ENCODE measurements around the gene MET. TPM values are rescaled to one million over a fixed set of nuclear protein-coding genes. Genes with fewer than 3 reads are reported as not detected.

Gene MET
- total RNA-seq, 1 experiment from 2014 or later = 200 TPM

DNA sequence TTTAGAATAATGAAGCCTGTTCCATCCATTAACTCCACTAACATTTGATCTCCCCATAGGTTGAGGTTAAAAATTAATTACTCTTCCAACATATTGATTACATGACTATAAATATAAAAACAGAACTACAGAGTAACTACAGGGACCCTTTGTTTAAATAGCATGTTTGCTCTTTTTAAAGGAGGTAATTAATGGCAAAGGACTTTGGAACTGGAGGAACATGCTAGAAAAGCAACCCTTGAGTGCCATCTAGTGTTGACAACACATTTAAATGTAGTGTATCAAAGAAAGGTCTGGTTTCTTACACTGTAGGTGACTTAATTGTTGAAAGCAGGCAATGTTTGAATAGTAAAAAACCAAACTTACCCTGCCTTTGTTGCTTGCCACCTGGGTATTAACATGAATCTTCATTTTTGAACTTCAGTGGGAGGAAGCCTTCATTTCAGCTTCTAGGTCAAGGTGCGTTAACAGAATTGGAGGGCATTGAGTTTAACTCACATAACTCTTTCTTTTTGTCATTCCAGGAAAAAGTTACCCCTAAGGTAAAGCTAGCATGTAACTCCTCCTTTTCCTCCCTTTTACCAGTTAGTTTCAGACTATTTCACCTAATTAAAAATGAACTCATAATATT, 137.8 kb downstream of the MET start:
- intact Hi-C loops (cut with micrococcal nuclease) = loop anchor here (1.0 to 5.0 kb wide), 4 partner anchors 218 to 636 kb away; partner anchors contain the start of gene CAV1
- Histone ChIP-seq H3K79me2 (ENCODE audit: insufficient read depth, low read length) (no peaks in the 10 kb centered on the region), H3K9ac (ENCODE audit: low read length) (no peak overlapping the region; the same call in 1 of the 2 replicates), H3K27ac (ENCODE audit: low read depth, low read length) (peak overlapping the region; percentile 64), H3K4me2 (ENCODE audit: low read length) (peak overlapping the region; percentile 54), H3K4me1 (ENCODE audit: control insufficient read depth in 1 of 2, insufficient read depth in 2 of 2, low read length in 2 of 2) (peaks cover 43 to 48% of the 10 kb centered on the region in 2 experiments), H3K4me3 (replicated peaks in 1 of 2; ENCODE audit: low read depth in 1 of 2, low read length in 2 of 2) (no peak overlapping the region), H3K36me3 (ENCODE audit: control insufficient read depth in 1 of 2, insufficient read depth in 2 of 2, low read length in 2 of 2) (no peaks in the 10 kb centered on the region), H3K27me3 (ENCODE audit: insufficient read depth, low read length) (no peaks in the 10 kb centered on the region), H4K20me1 (ENCODE audit: insufficient read depth) (no peaks in the 10 kb centered on the region), H2AFZ (ENCODE audit: low read depth, low read length, poor library complexity, severe bottlenecking) (peak overlapping the region; percentile 76), H3K9me2 (ENCODE audit: insufficient read depth) (no peaks in the 10 kb centered on the region), H3K9me3 (ENCODE audit: control insufficient read depth in 1 of 2, insufficient read depth in 1 of 2, low read depth in 1 of 2, low read length in 2 of 2) (no peaks in the 10 kb centered on the region)
- ChIA-PET POLR2A (interaction anchor here (1.4 kb wide), 1 partner anchor 218 kb away, joined by 5 read pairs; no protein-coding TSS in a partner anchor), CTCF (interaction anchor here (0.7 to 2.5 kb wide), 6 partner anchors 55 to 630 kb away, joined by 3 to 31 read pairs (median 4); partner anchors contain the start of gene MET), RAD21 (ENCODE audit: low non-redundant PET in 1 of 2, low total read pairs in 2 of 2, uncharacterized antibody in 2 of 2, unreplicated experiment in 2 of 2) (interaction anchor here (1.0 to 2.6 kb wide), 4 partner anchors 218 to 630 kb away, joined by 3 to 12 read pairs (median 6); no protein-coding TSS in a partner anchor)
- BruUV-seq (replicated peaks) = no TSS peak
- peak; percentile 81 for ATAC-seq
- DNase-seq (ENCODE audit: low read depth, low spot score) = peak; percentile 67
- TF ChIP-seq SIN3A (IDR thresholded peaks at IDR 0.05; ENCODE audit: low read depth) (no peak), CEBPB (IDR thresholded peaks at IDR 0.05; ENCODE audit: low read depth) (0 out of 2 replicates have a peak, but pooled peaks have one; percentile 4), JUND (IDR thresholded peaks at IDR 0.05) (no peak), FOSL1 (IDR thresholded peaks at IDR 0.05; ENCODE audit: low read depth) (no peak), ZNF274 (IDR thresholded peaks at IDR 0.05; ENCODE audit: low read depth, low read length) (no peak), RAD21 (IDR thresholded peaks at IDR 0.05; ENCODE audit: low read depth) (peak; percentile 94)
- TF ChIP-seq, protein P1, sequence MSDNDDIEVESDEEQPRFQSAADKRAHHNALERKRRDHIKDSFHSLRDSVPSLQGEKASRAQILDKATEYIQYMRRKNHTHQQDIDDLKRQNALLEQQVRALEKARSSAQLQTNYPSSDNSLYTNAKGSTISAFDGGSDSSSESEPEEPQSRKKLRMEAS (IDR thresholded peaks at IDR 0.05) = no peak
- TF ChIP-seq, protein P2, sequence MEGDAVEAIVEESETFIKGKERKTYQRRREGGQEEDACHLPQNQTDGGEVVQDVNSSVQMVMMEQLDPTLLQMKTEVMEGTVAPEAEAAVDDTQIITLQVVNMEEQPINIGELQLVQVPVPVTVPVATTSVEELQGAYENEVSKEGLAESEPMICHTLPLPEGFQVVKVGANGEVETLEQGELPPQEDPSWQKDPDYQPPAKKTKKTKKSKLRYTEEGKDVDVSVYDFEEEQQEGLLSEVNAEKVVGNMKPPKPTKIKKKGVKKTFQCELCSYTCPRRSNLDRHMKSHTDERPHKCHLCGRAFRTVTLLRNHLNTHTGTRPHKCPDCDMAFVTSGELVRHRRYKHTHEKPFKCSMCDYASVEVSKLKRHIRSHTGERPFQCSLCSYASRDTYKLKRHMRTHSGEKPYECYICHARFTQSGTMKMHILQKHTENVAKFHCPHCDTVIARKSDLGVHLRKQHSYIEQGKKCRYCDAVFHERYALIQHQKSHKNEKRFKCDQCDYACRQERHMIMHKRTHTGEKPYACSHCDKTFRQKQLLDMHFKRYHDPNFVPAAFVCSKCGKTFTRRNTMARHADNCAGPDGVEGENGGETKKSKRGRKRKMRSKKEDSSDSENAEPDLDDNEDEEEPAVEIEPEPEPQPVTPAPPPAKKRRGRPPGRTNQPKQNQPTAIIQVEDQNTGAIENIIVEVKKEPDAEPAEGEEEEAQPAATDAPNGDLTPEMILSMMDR (IDR thresholded peaks at IDR 0.05 in 2 of 3, conservative IDR thresholded peaks at IDR 0.05 in 1 of 3; ENCODE audit: borderline replicate concordance in 1 of 3, insufficient read depth in 1 of 3, low read depth in 2 of 3, low read length in 2 of 3) = peak; percentile 43 to 86 (median 76); a peak in 4 of 6 replicates

Measured in HCT116 (cell line).